ENCODE measurements around the gene CDK5RAP2.
"Not testable (repeated sequence)": the region's sequence is repeated elsewhere in the genome, so short reads cannot be mapped to it uniquely, and the experiment has no call there.

Gene CDK5RAP2

GRCh38 chr9:120474591-120475243 is 105.2 kb downstream of the CDK5RAP2 start:
- DNase-seq (ENCODE audit: low spot score) (no peak), FAIRE-seq (no peak)

GRCh38 chr9:120473608-120474007 is 106.4 kb downstream of the CDK5RAP2 start:
- no peak for FAIRE-seq
- no peak for DNase-seq (ENCODE audit: low spot score)

DNA sequence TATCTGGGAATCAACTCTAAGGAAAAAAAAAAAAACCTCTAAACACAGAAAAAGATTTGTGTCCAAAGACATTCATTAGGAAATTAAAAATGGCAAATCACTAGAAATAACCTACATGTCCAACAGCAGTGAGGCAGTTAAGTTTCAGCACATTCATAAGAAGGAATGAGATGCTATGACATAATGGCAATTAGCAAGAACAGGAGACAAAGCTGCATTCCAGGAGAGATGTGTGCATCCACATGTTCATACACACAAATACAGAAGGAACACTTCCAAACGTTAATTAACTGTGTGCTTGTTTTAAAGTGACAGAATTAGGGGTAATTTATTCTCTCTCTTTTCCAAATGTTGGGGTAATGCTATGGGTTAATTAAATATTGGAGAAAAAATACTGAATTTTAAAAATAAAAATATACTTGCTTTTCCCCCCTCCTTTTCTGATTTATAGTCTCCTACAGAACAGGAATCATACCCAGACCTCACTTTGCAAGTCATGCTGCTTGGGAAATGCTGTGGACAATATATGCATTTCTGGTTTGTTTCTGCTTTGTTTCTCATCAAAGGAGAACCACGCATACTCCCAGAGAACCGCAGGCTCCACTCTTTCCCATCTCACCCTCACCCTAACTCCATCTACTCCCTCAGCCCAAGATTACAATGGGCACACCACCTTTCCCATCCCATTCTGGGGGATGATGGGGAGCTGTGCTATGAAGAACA is 114.1 kb downstream of the CDK5RAP2 start:
- DNase-seq (ENCODE audit: low spot score) (no peak), FAIRE-seq (no peak)

DNA sequence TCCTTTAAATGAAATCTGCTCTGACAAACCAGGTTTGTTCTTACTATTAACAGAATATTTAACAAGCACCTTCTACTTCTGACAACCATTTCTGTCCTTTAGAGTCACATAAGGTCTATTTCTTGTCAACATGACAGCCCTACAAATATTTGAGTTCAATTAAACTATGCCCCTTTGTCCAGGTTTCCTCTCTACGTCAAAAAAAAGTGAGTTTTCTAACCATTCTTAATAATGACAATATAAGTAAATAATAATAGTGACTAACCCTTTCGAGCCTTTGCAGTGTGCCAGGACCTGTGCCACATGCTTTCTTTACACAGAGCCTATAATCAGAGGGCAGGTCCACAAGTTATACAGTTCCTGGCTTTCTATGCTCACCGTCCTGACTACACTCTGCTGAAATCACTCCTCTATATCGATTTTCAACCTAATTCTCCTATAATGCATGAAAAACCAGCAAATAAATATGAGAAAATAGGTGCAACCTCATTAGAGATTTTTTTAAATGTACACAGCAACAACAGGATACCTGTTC is 115.0 kb downstream of the CDK5RAP2 start:
- FAIRE-seq (no peak), DNase-seq (ENCODE audit: low spot score) (no peak)

DNA sequence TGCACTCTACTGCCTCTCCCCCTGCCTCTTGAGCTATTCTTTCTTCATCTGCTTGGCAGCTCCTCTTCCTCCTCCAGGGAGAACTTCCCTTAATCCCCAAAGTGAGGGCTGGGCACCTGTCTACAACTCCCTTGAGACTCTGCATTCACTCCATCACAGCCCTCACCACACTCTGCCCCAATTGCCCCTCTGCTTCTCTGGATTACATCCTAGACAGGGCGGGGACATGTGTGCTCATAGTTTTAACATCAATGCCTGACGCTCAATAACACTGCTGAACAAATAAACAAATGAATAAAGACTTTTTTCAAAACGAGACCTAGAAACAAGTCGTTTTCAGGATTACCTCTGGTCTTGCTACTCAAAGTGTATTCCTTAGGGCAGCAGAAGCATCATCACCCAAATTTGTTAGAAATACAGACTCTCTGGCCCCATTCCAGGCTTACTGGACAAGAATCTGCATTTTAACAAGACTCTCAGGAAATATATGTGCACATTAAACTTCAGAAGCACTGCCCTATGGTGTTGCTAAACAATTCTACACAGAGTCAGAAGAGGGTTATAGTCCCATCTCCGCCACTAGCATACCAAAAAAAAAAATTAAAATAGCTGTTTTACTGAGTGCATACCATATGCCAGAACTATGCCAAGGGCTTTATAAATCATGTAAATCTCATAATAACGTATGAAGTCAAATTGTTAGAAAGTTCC is 115.6 kb downstream of the CDK5RAP2 start:
- FAIRE-seq (no peak), DNase-seq (ENCODE audit: low spot score) (no peak)

- no peak for FAIRE-seq
- no peak for DNase-seq (ENCODE audit: low spot score)
Measured at GRCh38 chr9:120463765-120464164, 116.2 kb downstream of the CDK5RAP2 start.

DNA sequence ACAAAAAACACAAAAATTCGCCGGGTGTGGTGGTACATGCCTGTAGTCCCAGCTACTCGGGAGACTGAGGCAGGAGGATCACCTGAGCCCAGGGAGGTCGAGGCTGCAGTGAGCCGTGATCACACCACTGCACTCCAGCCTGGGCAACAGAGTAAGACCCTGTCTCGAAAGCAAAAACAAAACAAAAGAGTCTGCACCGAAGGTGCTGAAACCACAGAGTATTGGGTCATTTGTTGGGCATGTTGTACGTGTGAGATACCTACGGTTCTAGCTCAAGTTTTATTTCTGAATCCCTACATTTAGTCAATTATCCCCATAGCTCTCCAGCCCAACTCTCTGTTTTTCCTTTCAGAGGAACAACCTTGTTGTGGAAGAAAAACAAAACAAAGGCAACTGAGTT is 118.3 kb downstream of the CDK5RAP2 start:
- not testable (repeated sequence) for FAIRE-seq; DNase-seq (ENCODE audit: low spot score)

GRCh38 chr9:120456218-120456617 is 123.7 kb downstream of the CDK5RAP2 start:
- FAIRE-seq = no peak

DNA sequence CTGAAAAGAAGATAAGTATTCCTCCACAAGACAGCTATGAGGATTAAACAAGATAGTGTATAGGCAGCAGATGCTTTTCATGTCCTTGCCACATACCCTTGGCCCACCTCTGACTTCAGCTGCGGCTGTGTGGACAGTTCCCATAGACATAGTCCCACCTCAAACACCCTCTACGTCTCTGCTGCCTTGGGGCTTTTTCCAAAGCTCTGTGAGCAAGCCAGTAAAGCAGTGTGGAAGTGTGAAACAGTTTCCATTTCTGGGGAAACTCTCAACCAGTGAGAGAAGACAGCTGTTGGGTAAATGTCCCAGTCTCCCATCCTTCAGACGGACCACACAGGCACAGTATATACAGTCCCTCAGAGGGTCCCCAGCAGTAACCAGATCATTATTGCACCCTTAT is 125.5 kb downstream of the CDK5RAP2 start:
- no peak for FAIRE-seq

More at GRCh38 chr9:120456218-120456617, 123.7 kb downstream of the CDK5RAP2 start:
- no peak for DNase-seq (ENCODE audit: low spot score)

GRCh38 chr9:120453792-120454191 is 126.2 kb downstream of the CDK5RAP2 start:
- no peak for FAIRE-seq
- DNase-seq (ENCODE audit: low spot score) = no peak

More for the DNA sequence above, 125.5 kb downstream of the CDK5RAP2 start:
- no peak for DNase-seq (ENCODE audit: low spot score)

- FAIRE-seq (no peak), DNase-seq (ENCODE audit: low spot score) (no peak)
Measured at GRCh38 chr9:120452631-120453030, 127.3 kb downstream of the CDK5RAP2 start.

GRCh38 chr9:120450916-120451315 is 129.1 kb downstream of the CDK5RAP2 start:
- no peak for FAIRE-seq
- no peak for DNase-seq (ENCODE audit: low spot score)

DNA sequence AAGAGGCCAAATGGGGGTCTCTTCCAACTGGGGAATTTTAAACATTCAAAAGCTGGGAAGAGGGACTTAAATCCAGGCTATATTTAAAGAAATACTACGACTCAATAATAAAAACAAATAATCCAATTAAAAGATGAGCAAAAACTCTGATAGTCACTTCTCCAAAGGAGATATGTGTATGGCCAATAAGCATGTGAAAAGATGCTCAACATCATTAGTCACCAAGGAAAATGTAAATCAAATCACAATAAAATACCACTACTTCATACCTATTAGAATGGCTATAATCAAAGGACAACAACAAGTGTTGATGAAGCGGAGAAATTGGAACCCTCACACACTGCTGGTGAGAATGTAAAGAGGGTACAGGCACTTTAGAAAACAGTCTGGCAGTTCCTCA is 130.4 kb downstream of the CDK5RAP2 start:
- no peak for DNase-seq (ENCODE audit: low spot score)
- FAIRE-seq = no peak

- no peak for FAIRE-seq
- no peak for DNase-seq (ENCODE audit: low spot score)
Measured at GRCh38 chr9:120447959-120448500, 131.9 kb downstream of the CDK5RAP2 start.

DNA sequence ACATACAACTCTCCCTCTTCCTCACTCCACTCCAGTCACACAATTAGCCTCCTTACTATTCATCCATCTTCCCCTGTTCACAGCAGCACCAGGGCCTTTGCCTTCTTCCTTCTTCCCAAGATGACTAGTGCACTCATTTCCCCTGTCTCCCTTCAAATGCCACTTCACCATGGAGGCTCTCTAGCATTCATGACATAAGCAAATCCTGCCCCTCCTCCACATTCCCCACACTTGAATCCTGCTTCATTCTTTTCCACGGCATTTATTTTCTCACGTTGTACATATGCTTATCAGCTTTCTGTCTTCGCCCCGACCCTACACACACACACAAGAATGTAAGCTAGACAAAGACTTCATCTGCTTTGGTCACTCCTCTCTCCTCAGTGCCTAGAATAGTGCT is 133.3 kb downstream of the CDK5RAP2 start:
- FAIRE-seq (no peak), DNase-seq (ENCODE audit: low spot score) (no peak)

- FAIRE-seq (no peak), DNase-seq (ENCODE audit: low spot score) (no peak)
Measured at GRCh38 chr9:120443976-120444375, 136.0 kb downstream of the CDK5RAP2 start.

- FAIRE-seq (no peak), DNase-seq (ENCODE audit: low spot score) (no peak)
Measured at GRCh38 chr9:120443489-120443888, 136.5 kb downstream of the CDK5RAP2 start.

GRCh38 chr9:120442308-120442995 is 137.5 kb downstream of the CDK5RAP2 start:
- FAIRE-seq = no peak
- no peak for DNase-seq (ENCODE audit: low spot score)

DNA sequence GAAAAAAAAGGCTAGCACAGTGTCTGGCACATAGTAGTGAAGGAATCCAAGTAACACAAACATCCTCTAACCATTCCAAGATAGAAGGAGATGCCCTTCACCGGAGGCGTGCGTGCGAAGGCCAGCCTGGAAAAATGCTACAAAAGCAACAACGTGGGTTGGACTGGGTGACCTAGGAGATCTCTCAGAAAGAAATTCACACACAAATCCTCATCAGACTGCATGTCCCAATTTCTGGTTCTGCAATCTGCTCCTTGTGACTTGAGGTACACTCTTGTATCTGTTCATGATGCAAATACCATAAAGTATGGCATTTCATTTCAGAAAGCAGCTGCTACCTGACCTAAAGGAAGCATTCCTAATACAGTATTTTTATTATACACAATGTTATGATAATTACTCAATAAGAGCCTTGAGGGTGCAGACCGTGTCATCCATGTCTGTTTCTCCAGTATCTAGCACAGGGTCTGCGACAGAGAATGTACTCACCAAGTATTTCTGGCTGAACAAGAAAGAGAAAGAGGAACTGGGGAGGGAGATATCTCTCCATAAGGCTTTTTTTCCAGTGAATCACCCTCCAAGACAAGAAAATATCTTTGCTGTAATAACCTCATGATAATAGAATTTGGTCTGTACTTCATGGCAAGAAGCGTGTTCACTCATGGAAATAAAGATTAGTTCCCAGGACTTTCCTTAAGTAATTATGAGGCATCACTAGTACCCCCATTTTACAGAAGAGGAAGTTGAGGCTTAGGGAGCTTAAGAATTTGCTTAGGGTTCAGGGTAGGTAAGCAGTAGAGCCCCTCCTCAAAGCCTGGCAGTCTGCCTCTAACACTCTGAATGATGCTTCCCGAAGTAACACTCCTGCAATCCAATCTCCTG is 138.3 kb downstream of the CDK5RAP2 start:
- DNase-seq (ENCODE audit: low spot score) (no peak), FAIRE-seq (no peak)

DNA sequence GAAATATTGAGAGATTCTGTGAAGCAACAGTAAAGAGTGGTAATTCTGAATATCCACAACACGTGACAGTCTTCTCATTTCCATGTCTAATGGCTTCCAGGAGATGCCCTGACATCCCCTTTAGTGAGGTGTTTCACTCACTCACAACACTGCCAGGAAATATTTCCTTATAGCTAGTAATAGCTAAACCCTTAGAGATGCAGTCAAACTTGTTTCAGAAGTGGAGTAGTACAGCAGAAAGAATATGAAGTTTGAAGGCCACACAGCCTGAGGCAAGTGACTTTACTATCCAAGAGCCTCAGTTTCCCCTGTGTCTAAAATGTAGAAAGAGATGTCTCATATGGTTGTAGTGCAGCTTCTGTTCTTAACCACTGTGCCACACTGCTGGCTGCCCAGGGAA is 139.2 kb downstream of the CDK5RAP2 start:
- DNase-seq (ENCODE audit: low spot score) (no peak), FAIRE-seq (no peak)

Data from RCC 7860 (cell line).